HG03575 (cell line): ENCODE measurements around the gene SMARCAD1.

Source experiments
- ATAC-seq: cut with Tn5 transposase; IDR thresholded peaks from one replicate; pipeline ENCODE4 v1.9.1; 2021; ENCODE audit not compliant: unreplicated experiment, insufficient number of reproducible peaks, low FRiP score; ENCODE audit errors: extremely low read depth

The SMARCAD1 gene

GRCh38 chr4:94207469-94208224, at the start of gene SMARCAD1:
TSS of gene SMARCAD1 (plus strand) at chr4:94207865. CDS start at chr4:94208395, 530 bp downstream.
- ATAC-seq: peak; percentile 85

GRCh38 chr4:94158883-94159282, 48.8 kb upstream of the SMARCAD1 start:
- no peak for ATAC-seq

GRCh38 chr4:94159790-94160189, 47.9 kb upstream of the SMARCAD1 start:
- ATAC-seq: no peak

GRCh38 chr4:94160774-94161173, 46.9 kb upstream of the SMARCAD1 start:
- ATAC-seq: no peak

DNA sequence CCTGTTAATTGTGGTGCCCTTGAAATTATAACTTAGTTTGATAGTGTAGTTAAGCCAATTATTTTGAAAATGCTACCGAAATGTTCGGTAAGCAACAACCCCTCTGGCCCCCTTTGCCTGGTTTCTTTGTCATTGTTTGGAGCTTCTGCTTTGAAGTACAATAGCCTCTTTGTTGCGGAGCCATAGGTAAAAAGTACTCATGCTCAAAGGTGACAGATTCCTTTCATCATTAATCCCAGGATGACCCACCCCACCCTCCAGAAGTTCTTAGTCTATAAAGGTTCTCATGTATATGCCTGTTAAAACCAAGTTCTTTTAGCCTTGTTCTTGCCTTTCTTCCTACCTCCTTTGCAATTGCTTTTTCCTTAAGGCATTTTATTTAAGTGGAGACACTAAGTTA, 42.4 kb upstream of the SMARCAD1 start:
- no peak for ATAC-seq

DNA sequence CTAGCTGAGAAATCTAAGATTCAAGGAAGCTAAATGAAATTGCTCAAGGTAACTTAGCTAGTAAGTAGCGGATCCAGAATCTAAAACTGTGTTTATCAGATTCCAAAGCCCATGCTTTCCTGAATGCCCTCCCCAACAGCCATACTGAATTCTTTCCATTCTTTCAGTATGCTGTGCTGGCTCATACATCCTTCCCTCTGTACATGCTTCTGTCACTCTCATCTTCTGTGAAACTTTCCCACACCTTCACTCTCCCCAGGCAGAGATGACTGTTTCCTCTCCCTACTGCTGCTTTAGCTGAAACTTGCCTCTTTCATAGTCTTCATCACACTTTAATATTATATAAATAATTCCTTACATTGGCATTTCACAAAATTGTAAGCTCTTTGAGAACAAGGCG, 39.3 kb upstream of the SMARCAD1 start:
- no peak for ATAC-seq

DNA sequence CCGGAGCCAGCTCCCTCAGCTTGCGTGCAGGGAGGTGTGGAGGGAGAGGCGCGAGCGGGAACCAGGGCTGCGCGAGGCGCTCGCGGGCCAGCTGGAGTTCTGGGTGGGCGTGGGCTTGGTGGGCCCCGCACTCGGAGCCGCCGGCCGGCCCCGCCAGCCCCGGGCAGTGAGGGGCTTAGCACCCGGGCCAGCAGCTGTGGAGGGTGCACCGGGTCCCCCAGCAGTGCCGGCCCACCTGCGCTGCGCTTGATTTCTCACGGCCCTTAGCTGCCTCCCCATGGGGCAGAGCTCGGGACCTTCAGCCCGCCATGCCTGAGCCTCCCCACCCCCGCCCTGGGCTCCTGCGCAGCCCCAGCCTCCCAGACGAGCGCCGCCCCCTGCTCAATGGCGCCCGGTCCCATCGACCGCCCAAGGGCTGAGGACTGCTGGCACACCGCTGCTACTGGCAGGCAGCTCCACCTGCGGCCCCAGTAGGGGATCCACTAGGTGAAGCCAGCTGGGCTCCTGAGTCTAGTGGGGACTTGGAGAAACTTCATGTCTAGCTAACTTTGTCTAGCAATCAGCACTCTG, 37.8 kb upstream of the SMARCAD1 start:
- no peak for ATAC-seq

- ATAC-seq: no peak
Measured at GRCh38 chr4:94171616-94172015, 36.0 kb upstream of the SMARCAD1 start.

DNA sequence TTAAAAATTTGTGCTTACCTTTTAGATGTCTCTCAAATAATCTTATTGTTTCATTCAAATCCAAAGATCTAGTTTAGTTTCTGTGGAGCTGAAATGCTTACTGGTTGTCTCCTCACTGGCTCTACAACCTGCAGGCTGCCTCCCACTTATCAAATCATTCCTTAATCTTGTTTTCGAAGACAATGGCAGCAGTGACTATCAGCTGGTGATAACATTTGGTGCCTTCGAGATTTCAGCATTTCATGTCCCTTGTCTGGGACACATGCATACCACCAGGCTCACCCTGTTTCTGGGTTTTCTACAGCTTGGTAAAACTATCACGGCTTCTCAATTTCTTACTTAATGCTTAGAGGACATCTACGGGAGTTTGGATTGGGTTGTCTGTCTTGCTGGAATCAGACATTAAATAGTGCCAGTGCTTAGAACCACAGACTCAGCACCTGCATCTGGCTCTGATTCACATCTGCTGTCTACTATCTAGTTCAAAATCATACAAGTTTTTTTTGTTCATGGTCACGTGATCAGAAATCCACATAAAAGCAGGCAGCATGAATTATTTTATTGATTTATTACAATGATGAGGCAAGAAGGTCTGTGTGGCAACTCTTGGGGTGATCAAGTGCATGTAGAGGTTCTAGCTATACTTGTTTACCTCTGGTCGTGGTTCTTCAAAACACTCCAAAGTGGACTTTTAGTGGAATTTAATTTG, 32.0 kb upstream of the SMARCAD1 start:
- no peak for ATAC-seq

GRCh38 chr4:94177822-94178221, 29.8 kb upstream of the SMARCAD1 start:
- ATAC-seq: no peak

GRCh38 chr4:94181815-94182214, 25.9 kb upstream of the SMARCAD1 start:
- ATAC-seq: no peak

DNA sequence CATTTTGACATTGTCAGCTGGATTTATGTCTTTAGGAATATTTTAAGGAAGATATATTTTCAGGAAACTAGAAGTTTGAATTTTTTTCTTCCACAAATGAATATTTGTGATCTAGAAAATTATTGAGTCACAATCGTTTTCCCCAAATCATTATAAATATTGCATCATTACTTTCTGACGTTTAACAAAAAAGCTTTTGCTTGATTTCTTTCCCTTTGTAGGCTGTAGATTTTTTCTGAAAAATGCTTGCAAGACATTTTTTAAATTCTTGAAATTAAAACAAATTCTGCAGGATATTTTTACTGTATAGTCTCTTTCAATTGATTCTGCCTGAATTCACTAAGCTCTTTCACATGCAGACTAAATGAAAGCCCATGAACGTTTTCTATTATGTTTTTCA, 4.9 kb upstream of the SMARCAD1 start:
- ATAC-seq: no peak

GRCh38 chr4:94208266-94208665, 601 bp downstream of the SMARCAD1 start:
- ATAC-seq: no peak

GRCh38 chr4:94208918-94209317, 1.3 kb downstream of the SMARCAD1 start:
- ATAC-seq: no peak

- ATAC-seq: no peak
Measured at GRCh38 chr4:94211861-94212260, 4.2 kb downstream of the SMARCAD1 start.

DNA sequence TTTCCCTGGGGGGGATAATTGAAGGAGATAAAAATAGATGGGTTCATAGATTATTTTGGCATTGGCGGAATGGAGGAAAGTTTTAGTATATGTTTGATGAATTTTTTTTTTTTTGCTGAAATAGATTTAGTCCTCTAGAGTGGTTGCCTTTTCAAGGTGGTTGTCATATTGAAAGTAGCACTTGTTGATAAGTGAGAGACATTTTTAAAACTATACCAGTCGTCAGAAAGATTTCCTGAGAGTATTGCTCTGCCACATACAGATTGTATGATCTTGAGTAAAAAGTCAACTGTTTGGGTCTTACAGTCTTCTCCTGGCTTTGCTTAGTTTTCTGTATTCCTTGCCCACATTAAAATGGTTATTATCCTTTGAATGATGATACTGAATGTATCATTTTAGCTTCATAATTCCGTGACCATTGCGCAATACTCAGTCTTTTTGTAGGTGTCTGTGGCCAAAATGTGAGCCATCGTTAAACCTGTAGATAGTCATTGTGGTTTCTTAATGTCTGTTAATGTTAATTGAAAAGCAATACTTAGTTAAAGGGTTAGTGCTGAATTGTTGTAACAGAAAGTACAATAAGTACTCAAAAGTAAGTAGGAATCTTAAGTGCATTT, 7.1 kb downstream of the SMARCAD1 start:
- no peak for ATAC-seq

GRCh38 chr4:94216394-94216793, 8.7 kb downstream of the SMARCAD1 start:
- no peak for ATAC-seq

DNA sequence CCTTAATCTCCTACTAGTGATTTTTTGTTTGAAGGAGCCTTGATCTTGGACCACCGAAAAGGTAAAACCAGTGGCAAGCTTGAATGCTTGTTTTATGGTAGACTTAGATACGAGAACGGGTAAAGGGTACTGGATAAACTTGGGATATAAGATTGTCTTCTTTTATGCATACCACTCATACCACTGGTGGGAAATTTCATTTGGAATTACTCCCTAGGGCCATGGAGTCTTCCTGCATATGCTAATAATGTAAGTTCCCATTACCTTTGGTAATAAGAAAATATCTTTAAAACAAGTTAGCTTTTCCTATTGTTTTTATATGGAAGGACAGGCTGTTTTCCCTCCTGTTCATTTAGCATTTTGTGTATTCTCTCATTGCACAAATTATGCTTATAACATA, 11.7 kb downstream of the SMARCAD1 start:
- ATAC-seq: no peak

- ATAC-seq: no peak
Measured at GRCh38 chr4:94221916-94222315, 14.3 kb downstream of the SMARCAD1 start.

DNA sequence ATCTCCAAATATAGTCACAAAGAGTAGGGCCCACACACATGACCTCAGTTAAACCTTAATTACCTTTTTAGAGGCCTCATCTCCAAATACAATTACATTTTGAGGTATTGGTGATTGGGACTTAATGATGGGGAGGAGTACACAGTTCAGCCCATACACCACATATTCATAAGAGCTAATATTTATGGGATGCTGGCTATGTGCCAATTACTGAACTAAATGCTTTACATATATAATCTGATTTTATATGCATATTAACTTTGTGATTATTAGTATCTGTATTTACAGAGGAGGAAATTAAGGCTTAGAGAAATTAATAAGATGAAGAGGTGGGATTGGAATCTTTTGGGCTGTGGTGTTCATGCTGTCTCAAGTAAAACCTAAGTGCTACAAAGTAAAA, 17.8 kb downstream of the SMARCAD1 start:
- ATAC-seq: no peak
